IMR-90 (cell line): Measurements from ENCODE around the gene JAKMIP1. TPM values are rescaled to one million over a fixed set of nuclear protein-coding genes. Genes with fewer than 3 reads are reported as not detected.

ENCODE experiments used
- ATAC-seq: fragments of 200-7000 bp; cut with Tn5 transposase; 2 replicates; pipeline ENCODE4 v1.9.1; 2020; ENCODE audit warnings: low read depth, mild to moderate bottlenecking, moderate library complexity
- BruUV-seq: library from RNA; stranded (reverse); fragments of 400-500 nt; replicated peaks from 2 replicates; lab custom pipeline; 2021; lab: Mats Ljungman, UMichigan
- CTCF ChIA-PET: fragments of 300-600 bp; formaldehyde crosslinking; extraction: SDS; loops from one replicate; lab custom pipeline; 2021; ENCODE audit warnings: antibody characterized with exemption; lab: Yijun Ruan, JAX
- POLR2A ChIA-PET: fragments of 300-600 bp; sonication (Branson Sonifier 250); formaldehyde crosslinking; loops from one replicate; lab custom pipeline; 2022; ENCODE audit warnings: antibody characterized with exemption; ENCODE audit not compliant: unreplicated experiment; lab: Charles Lee
- DNase-seq: peaks from one replicate; pipeline ENCODE4 v3.0.0; 2013
- H2AFZ ChIP-seq: replicated peaks from 2 replicates; pipeline ENCODE3; 2013; ENCODE audit warnings: low read length, mild to moderate bottlenecking; ENCODE audit not compliant: poor library complexity
- H2AK5ac ChIP-seq: 2 replicates; pipeline ENCODE4 v1.6.1; 2013; ENCODE audit warnings: low read depth, low read length, inconsistent platforms
- H2AK9ac ChIP-seq: replicated peaks from 2 replicates; pipeline ENCODE3; 2013; ENCODE audit warnings: mild to moderate bottlenecking, low read depth, low read length, moderate library complexity; ENCODE audit not compliant: poor library complexity
- H2BK120ac ChIP-seq: 2 replicates; pipeline ENCODE4 v1.6.1; 2013; ENCODE audit warnings: low read depth, low read length, inconsistent platforms
- H2BK15ac ChIP-seq: 3 replicates; pipeline ENCODE4 v1.6.1; 2013; ENCODE audit warnings: low read depth, low read length, inconsistent platforms
- H2BK20ac ChIP-seq: 2 replicates; pipeline ENCODE4 v1.6.1; 2013; ENCODE audit warnings: low read depth, mild to moderate bottlenecking, inconsistent platforms, low read length, moderate library complexity
- H2BK5ac ChIP-seq: 2 replicates; pipeline ENCODE4 v1.6.1; 2013; ENCODE audit warnings: mild to moderate bottlenecking, low read depth, low read length, inconsistent platforms; ENCODE audit not compliant: poor library complexity, severe bottlenecking
- H3K14ac ChIP-seq: replicated peaks from 2 replicates; pipeline ENCODE4 v1.6.1; 2013; ENCODE audit warnings: low read depth, low read length, inconsistent platforms
- H3K18ac ChIP-seq: 2 replicates; pipeline ENCODE4 v1.6.1; 2013; ENCODE audit warnings: low read depth, low read length, control low read depth
- H3K23ac ChIP-seq: 2 replicates; pipeline ENCODE4 v1.6.1; 2013; ENCODE audit warnings: low read depth, low read length, inconsistent platforms
- H3K27ac ChIP-seq: 2 replicates; pipeline ENCODE4 v1.5.1; 2013; ENCODE audit warnings: mild to moderate bottlenecking, control low read depth, low read length; ENCODE audit not compliant: insufficient read depth
- H3K27me3 ChIP-seq: 2 replicates; pipeline ENCODE4 v1.6.1; 2013; ENCODE audit warnings: low read length; ENCODE audit not compliant: control insufficient read depth, insufficient read depth
- H3K36me3 ChIP-seq: 2 replicates; pipeline ENCODE4 v1.6.1; 2013; ENCODE audit warnings: low read length, mixed read lengths; ENCODE audit not compliant: control insufficient read depth, insufficient read depth
- H3K4ac ChIP-seq: 2 replicates; pipeline ENCODE4 v1.6.1; 2013; ENCODE audit warnings: low read depth, low read length, inconsistent platforms
- H3K4me1 ChIP-seq: 2 replicates; pipeline ENCODE4 v1.6.1; 2013; ENCODE audit warnings: low read length, mixed read lengths; ENCODE audit not compliant: control insufficient read depth, insufficient read depth
- H3K4me2 ChIP-seq: 2 replicates; pipeline ENCODE4 v1.6.1; 2013; ENCODE audit warnings: low read depth, mild to moderate bottlenecking, control low read depth, low read length, moderate library complexity
- H3K4me3 ChIP-seq: 2 replicates; pipeline ENCODE4 v1.5.1; 2013; ENCODE audit warnings: low read depth, mild to moderate bottlenecking, control low read depth, low read length, moderate library complexity; ENCODE audit not compliant: insufficient read depth
- H3K56ac ChIP-seq: 2 replicates; pipeline ENCODE4 v1.6.1; 2013; ENCODE audit warnings: low read length, inconsistent platforms; ENCODE audit not compliant: insufficient read depth; ENCODE audit errors: extremely low read depth
- H3K79me1 ChIP-seq, 2 experiments: 2 replicates each; pipeline ENCODE4 v1.6.1; 2013; ENCODE audit warnings: low read length in 2 of 2, inconsistent platforms in 1 of 2, low read depth in 1 of 2
- H3K9ac ChIP-seq: 2 replicates; pipeline ENCODE4 v1.6.1; 2013; ENCODE audit warnings: low read depth, low read length, control low read depth
- H3K9me1 ChIP-seq: 2 replicates; pipeline ENCODE4 v1.6.1; 2013; ENCODE audit warnings: low read length, inconsistent platforms; ENCODE audit not compliant: insufficient read depth
- H3K9me3 ChIP-seq: 2 replicates; pipeline ENCODE4 v1.6.1; 2013; ENCODE audit warnings: low read length; ENCODE audit not compliant: control insufficient read depth, insufficient read depth
- H4K20me1 ChIP-seq: 2 replicates; pipeline ENCODE4 v1.6.1; 2013; ENCODE audit warnings: low read length, inconsistent platforms; ENCODE audit not compliant: insufficient read depth
- H4K5ac ChIP-seq: 2 replicates; pipeline ENCODE4 v1.6.1; 2013; ENCODE audit warnings: mild to moderate bottlenecking, low read depth, low read length, control low read depth
- H4K8ac ChIP-seq, 2 experiments: 2 replicates each; pipeline ENCODE4 v1.6.1; 2013; ENCODE audit warnings: low read depth in 2 of 2, low read length in 2 of 2, control low read depth in 1 of 2, inconsistent platforms in 1 of 2
- H4K91ac ChIP-seq: 2 replicates; pipeline ENCODE4 v1.6.1; 2013; ENCODE audit warnings: low read depth, low read length, inconsistent platforms; ENCODE audit not compliant: insufficient read depth
- BHLHE40 ChIP-seq: fragments of 150-350 bp; IDR thresholded peaks from 2 replicates; pipeline ENCODE4 v1.6.1; 2016; ENCODE audit warnings: mild to moderate bottlenecking, low read depth, low read length
- FOS ChIP-seq: fragments of 150-350 bp; IDR thresholded peaks from 2 replicates; pipeline ENCODE4 v1.6.1; 2016; ENCODE audit warnings: low read depth, low read length
- MAFK ChIP-seq: IDR thresholded peaks from 2 replicates; pipeline ENCODE4 v1.6.1; 2012; ENCODE audit warnings: low read depth, low read length, improper control_type of control experiment
- MAZ ChIP-seq: IDR thresholded peaks from 2 replicates; pipeline ENCODE4 v1.6.1; 2012; ENCODE audit warnings: low read depth, mild to moderate bottlenecking, low read length, improper control_type of control experiment, moderate library complexity, borderline replicate concordance
- POLR2A ChIP-seq: IDR thresholded peaks from 2 replicates; pipeline ENCODE4 v1.6.1; 2012; ENCODE audit warnings: mild to moderate bottlenecking, low read depth, low read length
- WGBS, 2 experiments: methylation state at CpG; one replicate each; pipeline versions ENCODE4 v1.1.5 to v1.1.7; 2013; ENCODE audit warnings: missing lambda C conversion rate in 2 of 2; ENCODE audit not compliant: insufficient read length in 1 of 2; ENCODE audit errors: extremely low coverage in 2 of 2; 5-methylcytosine and 5-hydroxymethylcytosine counted together
- dilution Hi-C: fragments of 300-500 bp; cut with HindIII; formaldehyde crosslinking; loops from one replicate; pipeline ENCODE4 v1.14.3; 2018; ENCODE audit warnings: low sequenced_read_pairs; ENCODE audit not compliant: unreplicated experiment
- in situ Hi-C: fragments of 300-500 bp; cut with MboI; formaldehyde crosslinking; loops from 3 replicates; pipeline ENCODE4 v1.14.3; 2019; ENCODE audit warnings: low sequenced_read_pairs, inconsistent platforms, mixed read lengths
- intact Hi-C: fragments of 100-400 bp; cut with micrococcal nuclease; formaldehyde crosslinking; loops from 2 replicates; pipeline ENCODE4 v1.10.0; 2022
- polyA plus RNA-seq, 3 experiments: library from polyadenylated mRNA; depleted of rRNA; stranded (reverse); fragments of >200 nt; gene quantifications; 2 replicates each; pipeline ENCODE4 v1.2.3, GENCODE V29; 2012; ENCODE audit warnings: low replicate concordance in 1 of 3
- total RNA-seq: library from RNA; depleted of rRNA; stranded (reverse); fragments of >200 nt; gene quantifications from 2 replicates; pipeline ENCODE4 v1.2.3, GENCODE V29; 2012

Gene JAKMIP1
- total and polyA plus RNA-seq, 2 of the 4 experiments (the other 2 are of a cell fraction), result not detected

- Histone ChIP-seq H2AK5ac (no peak overlapping the region), H2BK120ac (no peak overlapping the region), H2BK15ac (no peak overlapping the region), H2AK9ac (no peak overlapping the region), H3K9me3 (no peaks in the 10 kb centered on the region), H4K8ac (no peak overlapping the region), H3K4ac (no peak overlapping the region), H3K4me1 (no peaks in the 10 kb centered on the region), H3K36me3 (no peaks in the 10 kb centered on the region), H3K14ac (no peak overlapping the region), H3K27me3 (no peaks in the 10 kb centered on the region), H3K4me2 (no peak overlapping the region), H3K9me1 (no peaks in the 10 kb centered on the region), H4K91ac (no peak overlapping the region), H3K18ac (no peak overlapping the region), H3K23ac (no peak overlapping the region), H3K27ac (no peak overlapping the region), H3K56ac (no peak overlapping the region), H2BK20ac (no peak overlapping the region), H3K79me1 (no peaks in the 10 kb centered on the region), H2BK5ac (no peak overlapping the region), H4K5ac (no peak overlapping the region), H4K20me1 (no peaks in the 10 kb centered on the region), H2AFZ (no peak overlapping the region), H3K9ac (no peak overlapping the region), H3K4me3 (no peak overlapping the region)
- no TSS peak for BruUV-seq
- POLR2A ChIA-PET, result no interaction called here
- TF ChIP-seq BHLHE40, result no peak
- TF ChIP-seq MAZ, result no peak
- no peak for TF ChIP-seq MAFK
- no peak for TF ChIP-seq FOS
- TF ChIP-seq POLR2A, result no peak
- in situ Hi-C loops (loop anchor here (25.0 kb wide), 2 partner anchors 104 to 404 kb away; no protein-coding TSS in a partner anchor), dilution Hi-C loops (no loop called here), intact Hi-C loops (no loop called here)
- CTCF ChIA-PET, result no interaction called here
- ATAC-seq, result no peak
- DNase-seq, result no peak
- WGBS, 2 experiments, result no CpG with 5 or more reads among the region's 4 CpGs
Measured at GRCh38 chr4:6033381-6033780, 167.0 kb downstream of the JAKMIP1 start.
